Fibroblast of lung (primary cell): ENCODE data around the gene DISP2.

Experiments
- CTCF ChIP-seq, 2 donors: IDR thresholded peaks in 1 of 2; conservative IDR thresholded peaks in 1 of 2; 1 replicate in 1 of 2; 2 replicates in 1 of 2; pipeline ENCODE4 v1.5.1; 2011 to 2012; ENCODE audit warnings: low read length in 2 of 2, control low read depth in 1 of 2, inconsistent platforms in 1 of 2, low read depth in 1 of 2, mild to moderate bottlenecking in 1 of 2
- EZH2 ChIP-seq: IDR thresholded peaks from 2 replicates; pipeline ENCODE4 v1.5.1; 2012; ENCODE audit warnings: low read length, control low read depth, mild to moderate bottlenecking; ENCODE audit errors: missing control alignments

DNA sequence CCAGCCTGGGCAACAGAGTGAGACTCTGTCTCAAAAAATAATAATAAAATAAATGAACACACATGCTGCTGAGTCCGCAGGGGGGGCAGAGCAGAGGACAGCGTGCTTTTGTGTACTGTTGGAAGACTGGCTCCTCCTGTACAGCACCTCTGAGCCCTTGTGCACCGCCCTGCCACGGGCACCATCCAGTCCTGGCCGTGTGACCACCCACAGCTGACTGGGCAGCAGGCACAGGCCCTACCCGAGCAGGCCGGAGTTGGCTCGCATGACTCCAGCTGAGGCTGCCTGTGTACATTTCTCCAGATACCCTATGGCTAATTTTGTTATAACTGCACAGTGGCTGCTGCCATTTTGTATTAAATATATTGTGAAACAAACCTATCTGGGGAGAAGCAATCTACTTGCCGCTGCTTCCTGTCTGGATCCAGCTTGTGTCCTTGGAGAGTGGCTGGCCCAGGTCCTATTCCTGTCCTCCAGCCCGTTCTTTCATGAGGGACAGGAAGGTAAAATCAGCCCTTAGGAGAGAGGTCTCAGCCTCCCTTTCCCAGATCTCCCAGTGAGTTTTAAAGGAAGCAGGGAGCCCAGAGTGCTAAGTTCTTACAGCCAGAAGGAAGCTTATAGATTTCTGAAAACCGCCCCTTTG, 62.2 kb downstream of the DISP2 start:
- TF ChIP-seq CTCF (conservative IDR thresholded peaks at IDR 0.05 in 1 of 2, IDR thresholded peaks at IDR 0.05 in 1 of 2; ENCODE audit: low read depth in 1 of 2, low read length in 2 of 2) (no peak), EZH2 (no peak)
